Body of pancreas (tissue), 4 donors: ENCODE measurements around the gene DIS3L. TPM values are rescaled to one million over a fixed set of nuclear protein-coding genes. Genes with fewer than 3 reads are reported as not detected.
"Not testable (repeated sequence)": the region's sequence is repeated elsewhere in the genome, so short reads cannot be mapped to it uniquely, and the experiment has no call there.

Experiments used
- ATAC-seq: fragments of 150-250 bp; one replicate; pipeline ENCODE4 v1.9.1; 2016
- DNase-seq, 4 donors: peaks; one replicate each; pipeline ENCODE4 v3.0.0-alpha.2; 2019
- H3K27ac ChIP-seq, 4 donors: fragments of 200-600 bp; sonication (generic); 1 replicate in 3 of 4; 2 replicates in 1 of 4; pipeline versions ENCODE4 v1.5.1 to v1.6.1; 2016 to 2019; ENCODE audit warnings: mild to moderate bottlenecking in 1 of 4, mixed read lengths in 1 of 4, moderate library complexity in 1 of 4
- H3K27me3 ChIP-seq, 2 donors: fragments of 200-600 bp; sonication (generic); one replicate each; pipeline ENCODE4 v1.6.0; 2016; ENCODE audit warnings: mild to moderate bottlenecking in 1 of 2
- H3K36me3 ChIP-seq, 2 donors: fragments of 200-600 bp; sonication (generic); replicated peaks in 1 of 2; 2 replicates each; pipeline ENCODE4 v1.5.1; 2016; ENCODE audit warnings: low read depth in 2 of 2; ENCODE audit not compliant: insufficient read depth in 1 of 2
- H3K4me1 ChIP-seq: fragments of 200-600 bp; sonication (generic); one replicate; pipeline ENCODE4 v1.6.0; 2016
- H3K4me3 ChIP-seq, 2 donors: fragments of 200-600 bp; sonication (generic); 1 replicate in 1 of 2; 2 replicates in 1 of 2; pipeline ENCODE4 v1.5.1; 2016 to 2019
- H3K9me3 ChIP-seq, 3 donors: fragments of 200-600 bp; sonication (generic); 1 replicate in 2 of 3; 2 replicates in 1 of 3; pipeline ENCODE4 v1.5.1; 2016
- POLR2A ChIP-seq, 3 donors: fragments of 450-650 bp; IDR thresholded peaks; one replicate each; pipeline ENCODE4 v1.6.1; 2016; ENCODE audit warnings: antibody characterized with exemption in 3 of 3, mild to moderate bottlenecking in 2 of 3
- WGBS, 2 donors: methylation state at CpG; one replicate each; pipeline ENCODE4 v1.1.5; 2017; 5-methylcytosine and 5-hydroxymethylcytosine counted together
- intact Hi-C: fragments of 100-400 bp; cut with DNase I; formaldehyde crosslinking; loops from one replicate; pipeline ENCODE4 v1.15.1; 2023
- total RNA-seq, 2 donors: library from RNA; depleted of rRNA; stranded (reverse); fragments of >200 nt; gene quantifications; one replicate each; pipeline ENCODE4 v1.1.0, GENCODE V29; 2016
- TF ChIP-seq, protein P1 (sequence below), 7 experiments: fragments of 450-650 bp in 4 of 7; fragments of 200-600 bp in 3 of 7; sonication (generic) in 3 of 7; IDR thresholded peaks; one replicate each; pipeline ENCODE4 v1.5.1; 2016 to 2019; ENCODE audit warnings: antibody characterized with exemption in 7 of 7

The DIS3L gene
- total RNA-seq, result 10 to 100 TPM; 17.5 to 17.9 TPM

- peak; percentile 88 for ATAC-seq
- 0 to 1% methylated on average over 2 to 62 of the region's 92 CpGs for WGBS, 2 donors
- H3K36me3 ChIP-seq, result no peaks in the 10 kb centered on the region
Measured at GRCh38 chr15:66293419-66294156, at the start of gene DIS3L. Gene DIS3L, plus strand, starts transcription at chr15:66293568. Its CDS starts 29 bp downstream, at chr15:66293597.

DNA sequence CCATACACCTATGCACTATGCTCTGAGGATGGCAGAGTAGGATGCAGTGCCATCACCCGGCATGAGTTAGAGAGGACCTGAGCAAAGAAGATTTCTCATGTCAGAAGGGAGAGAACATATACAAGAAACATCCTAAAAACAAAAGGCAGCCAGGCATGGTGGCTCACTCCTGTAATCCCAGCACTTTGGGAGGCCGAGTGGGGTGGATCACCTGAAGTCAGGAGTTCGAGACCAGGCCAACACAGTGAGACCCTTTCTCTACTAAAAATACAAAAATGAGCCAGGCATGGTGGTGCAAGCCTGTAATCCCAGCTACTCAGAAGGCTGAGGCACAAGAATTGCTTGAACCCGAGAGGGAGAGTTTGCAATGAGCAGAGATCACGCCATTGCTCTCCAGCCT, 47.5 kb upstream of the DIS3L start:
- H3K36me3 ChIP-seq, H3K27ac ChIP-seq, DNase-seq, H3K4me3 ChIP-seq, H3K27me3 ChIP-seq, ATAC-seq, H3K9me3 ChIP-seq, intact Hi-C loops, H3K4me1 ChIP-seq: not testable (repeated sequence)
- WGBS, 2 donors, result 67 to 79% methylated on average over 5 of the region's 5 CpGs

More at GRCh38 chr15:66293419-66294156, at the start of gene DIS3L:
- DNase-seq, result peak; percentile 56 to 74 (median 62)
- Histone ChIP-seq H3K27ac (peak within 1 kb of the TSS; percentile 77 to 94 (median 89)), H3K4me1 (peaks cover 41% of the 10 kb centered on the region), H3K4me3 (peak within 1 kb of the TSS; percentile 40 to 58), H3K9me3 (no peaks in the 10 kb centered on the region), H3K27me3 (no peaks in the 10 kb centered on the region)
- TF ChIP-seq, protein P1, sequence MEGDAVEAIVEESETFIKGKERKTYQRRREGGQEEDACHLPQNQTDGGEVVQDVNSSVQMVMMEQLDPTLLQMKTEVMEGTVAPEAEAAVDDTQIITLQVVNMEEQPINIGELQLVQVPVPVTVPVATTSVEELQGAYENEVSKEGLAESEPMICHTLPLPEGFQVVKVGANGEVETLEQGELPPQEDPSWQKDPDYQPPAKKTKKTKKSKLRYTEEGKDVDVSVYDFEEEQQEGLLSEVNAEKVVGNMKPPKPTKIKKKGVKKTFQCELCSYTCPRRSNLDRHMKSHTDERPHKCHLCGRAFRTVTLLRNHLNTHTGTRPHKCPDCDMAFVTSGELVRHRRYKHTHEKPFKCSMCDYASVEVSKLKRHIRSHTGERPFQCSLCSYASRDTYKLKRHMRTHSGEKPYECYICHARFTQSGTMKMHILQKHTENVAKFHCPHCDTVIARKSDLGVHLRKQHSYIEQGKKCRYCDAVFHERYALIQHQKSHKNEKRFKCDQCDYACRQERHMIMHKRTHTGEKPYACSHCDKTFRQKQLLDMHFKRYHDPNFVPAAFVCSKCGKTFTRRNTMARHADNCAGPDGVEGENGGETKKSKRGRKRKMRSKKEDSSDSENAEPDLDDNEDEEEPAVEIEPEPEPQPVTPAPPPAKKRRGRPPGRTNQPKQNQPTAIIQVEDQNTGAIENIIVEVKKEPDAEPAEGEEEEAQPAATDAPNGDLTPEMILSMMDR (IDR thresholded peaks at IDR 0.05), result peak in 1 of 7 experiments; percentile 5
- peak; percentile 25 to 80 (median 65) for TF ChIP-seq POLR2A (IDR thresholded peaks at IDR 0.05)
- intact Hi-C loops, result no loop called here

DNA sequence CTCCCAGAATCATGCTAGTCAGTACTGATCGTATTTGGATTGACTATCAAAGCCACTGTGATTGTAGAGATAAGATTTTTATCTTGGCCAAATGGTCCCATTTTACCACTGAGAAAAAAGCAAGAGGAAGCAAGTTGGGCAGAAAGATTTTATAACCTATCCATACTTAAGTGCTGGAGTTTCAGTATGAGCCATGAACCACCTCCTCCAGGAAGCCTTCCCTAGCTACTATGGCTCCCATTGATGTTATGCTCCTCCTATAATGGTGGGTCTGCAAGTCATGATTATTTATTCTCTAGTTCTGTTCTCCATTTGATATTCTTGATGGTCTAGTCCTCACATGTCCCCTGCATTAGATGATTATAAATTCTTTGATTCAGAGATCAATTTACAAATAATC, 46.4 kb upstream of the DIS3L start:
- Histone ChIP-seq H3K27me3 (no peaks in the 10 kb centered on the region), H3K27ac (no peak overlapping the region), H3K9me3 (no peaks in the 10 kb centered on the region), H3K4me3 (no peak overlapping the region), H3K4me1 (peaks cover 3% of the 10 kb centered on the region), H3K36me3 (no peaks in the 10 kb centered on the region)
- ATAC-seq (no peak), DNase-seq (no peak)
- intact Hi-C loops, result no loop called here
- WGBS, 2 donors, result 64 to 71% methylated on average over 1 of the region's 1 CpG
- no peak for TF ChIP-seq POLR2A (IDR thresholded peaks at IDR 0.05)
- TF ChIP-seq, protein P1 (IDR thresholded peaks at IDR 0.05), result no peak

DNA sequence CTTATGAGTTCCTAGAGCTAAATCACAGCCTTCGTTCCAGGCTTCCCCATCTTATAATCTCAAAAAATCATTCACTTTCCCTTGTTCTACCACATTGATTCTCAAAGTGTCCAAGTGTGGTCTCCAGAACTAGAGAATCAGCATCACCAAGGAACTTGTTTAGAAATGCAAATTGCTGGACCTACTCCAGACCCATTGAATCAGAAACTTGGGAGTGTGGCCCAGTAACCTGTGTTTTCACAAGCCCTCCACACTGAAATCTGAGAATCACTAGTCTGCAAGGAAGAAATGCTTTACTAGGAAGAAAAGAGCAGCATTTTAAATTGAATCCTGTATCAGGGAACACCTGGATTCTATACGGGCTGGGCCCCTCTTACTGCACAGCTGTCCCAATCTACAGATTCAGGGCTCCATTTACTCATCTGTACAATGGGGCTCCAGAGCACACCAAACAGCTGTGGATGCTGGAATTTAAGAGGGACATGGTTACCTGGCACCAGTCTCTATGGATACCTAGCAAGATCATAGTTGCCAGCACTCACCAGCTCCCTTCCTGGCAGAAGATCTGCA, 43.7 kb upstream of the DIS3L start:
- Histone ChIP-seq H3K27me3 (peaks cover 0 to 16% of the 10 kb centered on the region in 2 donors), H3K9me3 (no peaks in the 10 kb centered on the region), H3K36me3 (no peaks in the 10 kb centered on the region), H3K27ac (no peak overlapping the region), H3K4me1 (peaks cover 25% of the 10 kb centered on the region), H3K4me3 (no peak overlapping the region)
- no peak for ATAC-seq
- TF ChIP-seq POLR2A (IDR thresholded peaks at IDR 0.05), result no peak
- TF ChIP-seq, protein P1 (IDR thresholded peaks at IDR 0.05), result no peak
- 85 to 94% methylated on average over 2 of the region's 2 CpGs for WGBS, 2 donors
- intact Hi-C loops, result no loop called here
- DNase-seq, result no peak

DNA sequence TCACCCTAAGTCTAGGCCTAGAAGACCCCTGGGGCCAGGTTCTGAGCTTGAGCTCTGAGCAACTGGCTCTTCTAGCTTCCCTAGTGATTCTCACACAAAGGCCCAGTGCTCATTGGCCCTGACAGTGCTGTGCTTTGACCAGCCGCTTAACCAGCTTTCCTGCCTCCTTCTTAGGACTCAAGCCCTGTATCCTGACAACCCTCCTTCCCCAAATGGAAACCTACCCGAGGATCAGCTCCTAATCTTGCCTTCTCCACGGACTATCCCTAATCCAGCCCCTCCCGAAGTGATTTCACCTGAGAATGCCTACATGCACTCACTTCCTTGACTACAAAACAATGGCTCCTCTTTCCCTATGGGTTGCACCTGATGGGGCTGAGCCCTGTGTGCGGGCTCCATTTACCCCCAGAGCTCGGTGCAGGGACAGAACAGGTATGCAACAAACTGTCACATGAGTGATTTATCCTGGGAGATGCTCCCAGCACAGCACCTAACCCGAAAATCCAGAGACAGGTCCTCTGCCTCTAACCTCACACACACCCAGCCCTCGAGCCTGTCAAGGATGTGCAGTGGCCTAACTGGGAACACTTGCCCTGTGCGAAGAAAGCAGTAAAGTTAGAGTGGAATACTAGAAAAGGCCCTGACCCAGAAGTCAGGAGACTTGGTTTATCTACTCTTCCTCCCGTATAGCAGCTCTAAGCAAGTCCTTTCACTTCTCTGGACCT, 42.1 kb upstream of the DIS3L start:
- Histone ChIP-seq H3K36me3 (no peaks in the 10 kb centered on the region), H3K4me3 (no peak overlapping the region), H3K4me1 (peaks cover 25% of the 10 kb centered on the region), H3K27me3 (peaks cover 0 to 16% of the 10 kb centered on the region in 2 donors), H3K9me3 (no peaks in the 10 kb centered on the region), H3K27ac (no peak overlapping the region)
- ATAC-seq (no peak), DNase-seq (no peak)
- WGBS, 2 donors, result 71 to 79% methylated on average over 9 to 10 of the region's 10 CpGs
- intact Hi-C loops, result no loop called here
- no peak for TF ChIP-seq POLR2A (IDR thresholded peaks at IDR 0.05)
